MCF 10A (cell line): ENCODE measurements around the gene NGB. TPM values are rescaled to one million over a fixed set of nuclear protein-coding genes. Genes with fewer than 3 reads are reported as not detected.

Experiments used
- BruUV-seq: library from RNA; stranded (reverse); fragments of 400-500 nt; replicated peaks from 2 replicates; lab custom pipeline; 2021; lab: Mats Ljungman, UMichigan
- CTCF ChIA-PET: fragments of 300-600 bp; sonication (Branson Sonifier 250); formaldehyde crosslinking; extraction: SDS; loops from one replicate; lab custom pipeline; 2021; ENCODE audit warnings: antibody characterized with exemption, inconsistent platforms; lab: Yijun Ruan, JAX
- POLR2A ChIA-PET: fragments of 300-600, 350-650 bp; sonication (Branson Sonifier 250); formaldehyde crosslinking; extraction: SDS; loops from one replicate; lab custom pipeline; 2020; ENCODE audit warnings: antibody characterized with exemption, inconsistent platforms; lab: Yijun Ruan, JAX
- DNase-seq: peaks from one replicate; pipeline ENCODE4 v3.0.0-alpha.2; 2018; ENCODE audit not compliant: unreplicated experiment
- H3K27ac Mint-ChIP-seq: one replicate; pipeline ENCODE4 v1.8.0; 2022; ENCODE audit warnings: mild to moderate bottlenecking, low read depth, mixed read lengths; ENCODE audit not compliant: unreplicated experiment
- H3K27me3 Mint-ChIP-seq: one replicate; pipeline ENCODE4 v1.8.0; 2022; ENCODE audit warnings: mixed read lengths; ENCODE audit not compliant: insufficient read depth, unreplicated experiment
- H3K36me3 Mint-ChIP-seq: one replicate; pipeline ENCODE4 v1.8.0; 2022; ENCODE audit warnings: mild to moderate bottlenecking, moderate library complexity, mixed read lengths; ENCODE audit not compliant: insufficient read depth, unreplicated experiment
- H3K4me1 Mint-ChIP-seq: one replicate; pipeline ENCODE4 v1.8.0; 2022; ENCODE audit warnings: mixed read lengths; ENCODE audit not compliant: insufficient read depth, unreplicated experiment
- H3K4me3 Mint-ChIP-seq: one replicate; pipeline ENCODE4 v1.8.0; 2022; ENCODE audit warnings: mild to moderate bottlenecking, moderate library complexity, mixed read lengths; ENCODE audit not compliant: unreplicated experiment
- H3K9me3 Mint-ChIP-seq: one replicate; pipeline ENCODE4 v1.8.0; 2022; ENCODE audit warnings: mixed read lengths; ENCODE audit not compliant: unreplicated experiment
- CTCF ChIP-seq: fragments of 200-600 bp; IDR thresholded peaks from one replicate; pipeline ENCODE4 v1.8.0; 2022; ENCODE audit warnings: antibody characterized with exemption, mild to moderate bottlenecking; ENCODE audit not compliant: unreplicated experiment
- intact Hi-C: fragments of 100-400 bp; cut with micrococcal nuclease; formaldehyde crosslinking; loops from 2 replicates; pipeline ENCODE4 v1.14.1; 2022
- total RNA-seq: library from RNA; stranded (reverse); gene quantifications from 2 replicates; pipeline ENCODE4 v1.2.3, GENCODE V29; 2022

The NGB gene
- total RNA-seq, 1 experiment from 2014 or later, result not detected

- ChIA-PET POLR2A (interaction anchor here (2.3 kb wide), 1 partner anchor 11 kb away, joined by 10 read pairs; the partner anchor contains the start of genes GSTZ1 and POMT2), CTCF (interaction anchor here (0.5 to 1.5 kb wide), 4 partner anchors 9 to 387 kb away, joined by 3 to 10 read pairs (median 4); partner anchors contain the start of gene GSTZ1)
- no peak overlapping the region for H3K27ac Mint-ChIP-seq
- no TSS peak for BruUV-seq
- H3K27me3 Mint-ChIP-seq, result no peaks in the 10 kb centered on the region
- H3K4me1 Mint-ChIP-seq, result peaks cover 53% of the 10 kb centered on the region
- DNase-seq, result no peak
- intact Hi-C loops, result no loop called here
- H3K9me3 Mint-ChIP-seq, result no peaks in the 10 kb centered on the region
- no peak for TF ChIP-seq CTCF
- no peaks in the 10 kb centered on the region for H3K36me3 Mint-ChIP-seq
- H3K4me3 Mint-ChIP-seq, result no peak overlapping the region
Measured at GRCh38 chr14:77310026-77310425, 39.0 kb upstream of the NGB start.

GRCh38 chr14:77309131-77309530 is 38.1 kb upstream of the NGB start:
- BruUV-seq, result no TSS peak
- intact Hi-C loops, result loop anchor here (10.0 kb wide), 1 partner anchor 434 kb away; no protein-coding TSS in a partner anchor
- POLR2A ChIA-PET, result interaction anchor here (1.2 to 2.3 kb wide), 2 partner anchors 12 to 497 kb away, joined by 4 to 10 read pairs; partner anchors contain the start of genes GSTZ1 and POMT2
- TF ChIP-seq CTCF, result no peak
- CTCF ChIA-PET, result interaction anchor here (1.5 kb wide), 1 partner anchor 156 kb away, joined by 10 read pairs; no protein-coding TSS in a partner anchor
- Mint-ChIP-seq H3K9me3 (no peaks in the 10 kb centered on the region), H3K36me3 (no peaks in the 10 kb centered on the region), H3K27me3 (no peaks in the 10 kb centered on the region), H3K4me1 (peaks cover 54% of the 10 kb centered on the region), H3K27ac (no peak overlapping the region), H3K4me3 (no peak overlapping the region)
- DNase-seq, result no peak

GRCh38 chr14:77306851-77307496 is 36.0 kb upstream of the NGB start:
- Mint-ChIP-seq H3K36me3 (no peaks in the 10 kb centered on the region), H3K9me3 (no peaks in the 10 kb centered on the region), H3K4me1 (peaks cover 49% of the 10 kb centered on the region), H3K4me3 (no peak overlapping the region), H3K27ac (peak overlapping the region; percentile 67), H3K27me3 (no peaks in the 10 kb centered on the region)
- TF ChIP-seq CTCF, result no peak
- BruUV-seq, result no TSS peak
- ChIA-PET POLR2A (interaction anchor here (0.6 to 1.4 kb wide), 3 partner anchors 13 to 372 kb away, joined by 3 to 4 read pairs (median 3); no protein-coding TSS in a partner anchor), CTCF (interaction anchor here (1.4 to 1.8 kb wide), 2 partner anchors 9 to 152 kb away, joined by 5 to 23 read pairs; no protein-coding TSS in a partner anchor)
- DNase-seq, result no peak
- intact Hi-C loops, result loop anchor here (10.0 kb wide), 1 partner anchor 432 kb away; no protein-coding TSS in a partner anchor

GRCh38 chr14:77306416-77306815 is 35.4 kb upstream of the NGB start:
- no peaks in the 10 kb centered on the region for H3K9me3 Mint-ChIP-seq
- ChIA-PET CTCF (interaction anchor here (1.4 to 1.8 kb wide), 2 partner anchors 9 to 151 kb away, joined by 5 to 23 read pairs; no protein-coding TSS in a partner anchor), POLR2A (interaction anchor here (0.6 to 1.4 kb wide), 2 partner anchors 14 to 372 kb away, joined by 3 to 4 read pairs; no protein-coding TSS in a partner anchor)
- BruUV-seq, result no TSS peak
- DNase-seq, result no peak
- no peak for TF ChIP-seq CTCF
- peak overlapping the region; percentile 67 for H3K27ac Mint-ChIP-seq
- H3K4me1 Mint-ChIP-seq, result peaks cover 45% of the 10 kb centered on the region
- intact Hi-C loops, result loop anchor here (10.0 kb wide), 1 partner anchor 432 kb away; no protein-coding TSS in a partner anchor
- H3K4me3 Mint-ChIP-seq, result no peak overlapping the region
- no peaks in the 10 kb centered on the region for H3K36me3 Mint-ChIP-seq
- H3K27me3 Mint-ChIP-seq, result no peaks in the 10 kb centered on the region
